Activated naive CD4-positive, alpha-beta T cell treated with anti-CD3 and anti-CD28 coated beads, Interleukin-2, amount 50 U/mL, for 24 hours (primary cell): ENCODE results near the gene KCNC3.

Experiments used
- H3K27ac Mint-ChIP-seq: one replicate; pipeline ENCODE4 v1.8.0; 2021; ENCODE audit warnings: mild to moderate bottlenecking, mixed read lengths
- H3K27me3 Mint-ChIP-seq: one replicate; pipeline ENCODE4 v1.8.0; 2021; ENCODE audit warnings: mixed read lengths
- H3K36me3 Mint-ChIP-seq: one replicate; pipeline ENCODE4 v1.8.0; 2021; ENCODE audit warnings: mixed read lengths
- H3K4me1 Mint-ChIP-seq: one replicate; pipeline ENCODE4 v1.8.0; 2021; ENCODE audit warnings: mixed read lengths
- H3K4me3 Mint-ChIP-seq: one replicate; pipeline ENCODE4 v1.8.0; 2021; ENCODE audit warnings: mild to moderate bottlenecking, mixed read lengths
- H3K9me3 Mint-ChIP-seq: one replicate; pipeline ENCODE4 v1.8.0; 2021; ENCODE audit warnings: mixed read lengths

Gene KCNC3

GRCh38 chr19:50264483-50265186, 64.5 kb downstream of the KCNC3 start:
- peaks cover 8% of the 10 kb centered on the region for H3K27me3 Mint-ChIP-seq
- no peaks in the 10 kb centered on the region for H3K36me3 Mint-ChIP-seq
- H3K9me3 Mint-ChIP-seq, result no peaks in the 10 kb centered on the region
- H3K27ac Mint-ChIP-seq, result no peak overlapping the region
- H3K4me1 Mint-ChIP-seq, result no peaks in the 10 kb centered on the region
- H3K4me3 Mint-ChIP-seq, result no peak overlapping the region

DNA sequence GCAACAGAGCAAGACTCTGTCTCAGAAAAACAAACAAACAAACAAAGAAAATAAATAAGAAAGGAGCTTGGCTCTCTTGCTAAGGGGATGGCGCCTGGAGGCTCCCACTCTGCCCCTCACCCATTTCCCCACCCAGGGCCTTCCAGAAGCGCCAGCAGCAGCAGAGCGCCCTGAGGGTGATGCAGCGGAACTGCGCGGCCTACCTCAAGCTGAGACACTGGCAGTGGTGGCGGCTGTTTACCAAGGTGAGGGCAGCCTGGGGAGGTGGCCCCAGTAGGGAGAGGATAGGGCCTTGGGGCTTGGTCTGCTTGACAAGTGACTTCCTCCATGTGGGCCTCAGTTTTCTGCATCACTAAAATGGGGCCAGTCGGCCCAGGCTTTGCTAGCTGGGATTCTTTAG, 66.0 kb downstream of the KCNC3 start:
- no peaks in the 10 kb centered on the region for H3K9me3 Mint-ChIP-seq
- H3K4me1 Mint-ChIP-seq, result no peaks in the 10 kb centered on the region
- H3K27me3 Mint-ChIP-seq, result peaks cover 6% of the 10 kb centered on the region
- no peak overlapping the region for H3K27ac Mint-ChIP-seq
- H3K36me3 Mint-ChIP-seq, result no peaks in the 10 kb centered on the region
- H3K4me3 Mint-ChIP-seq, result no peak overlapping the region
